ENCODE results near the gene NUP210. TPM values are rescaled to one million over a fixed set of nuclear protein-coding genes. Genes with fewer than 3 reads are reported as not detected.

NUP210 gene
- total RNA-seq, 1 donor = not detected

- no peak for DNase-seq (ENCODE audit: low read depth)
- no peak overlapping the region for H3K4me3 ChIP-seq (ENCODE audit: low read depth, low read length)
- no peak for TF ChIP-seq CTCF (IDR thresholded peaks at IDR 0.05; ENCODE audit: insufficient read depth, low read depth, low read length)
Observed at GRCh38 chr3:13420831-13421765, 976 bp upstream of the NUP210 start.

GRCh38 chr3:13419505-13420044 is 547 bp downstream of the NUP210 start:
- TF ChIP-seq CTCF (IDR thresholded peaks at IDR 0.05; ENCODE audit: insufficient read depth, low read depth, low read length) = no peak
- no peak overlapping the region for H3K4me3 ChIP-seq (ENCODE audit: low read depth, low read length)
- no peak for DNase-seq (ENCODE audit: low read depth)

DNA sequence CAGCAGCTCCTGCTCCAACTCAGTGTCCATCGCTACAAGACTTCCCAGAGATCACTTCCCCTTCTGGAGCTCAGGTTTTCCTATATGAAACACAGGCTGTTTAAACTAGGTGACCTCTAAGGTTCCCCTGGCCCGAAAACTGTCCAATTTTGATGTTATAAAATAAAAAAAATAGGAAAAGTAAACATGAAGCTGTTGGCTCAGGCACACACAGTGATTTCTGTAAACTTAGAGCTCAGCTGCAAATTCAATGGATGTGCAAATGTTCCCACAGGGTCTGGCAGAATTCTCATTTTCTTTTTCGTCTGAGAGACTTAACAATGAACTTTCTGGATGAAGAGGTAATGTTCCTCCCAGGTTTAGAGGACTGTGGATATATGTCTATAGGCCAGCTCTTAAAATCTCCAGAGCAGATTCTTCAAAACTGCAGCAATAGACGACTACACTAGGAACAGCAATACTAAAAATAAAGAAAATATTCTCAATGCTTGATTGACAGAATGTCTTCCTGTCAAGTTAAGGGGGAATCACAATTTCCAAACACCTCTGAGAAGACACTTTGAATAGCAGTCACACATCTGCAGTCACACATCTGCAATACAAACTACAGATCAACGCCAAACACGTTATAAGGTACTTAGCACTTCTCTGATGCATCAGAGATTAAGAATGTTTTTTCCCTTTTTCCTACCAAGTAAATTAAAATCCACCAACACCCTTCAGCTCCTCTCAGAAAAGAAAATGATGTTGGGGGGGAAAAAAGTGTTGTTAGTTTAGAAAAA is 2.8 kb downstream of the NUP210 start:
- DNase-seq (ENCODE audit: low read depth) = no peak
- H3K4me3 ChIP-seq (ENCODE audit: low read depth, low read length) = no peak overlapping the region
- no peak for TF ChIP-seq CTCF (IDR thresholded peaks at IDR 0.05; ENCODE audit: insufficient read depth, low read depth, low read length)

DNA sequence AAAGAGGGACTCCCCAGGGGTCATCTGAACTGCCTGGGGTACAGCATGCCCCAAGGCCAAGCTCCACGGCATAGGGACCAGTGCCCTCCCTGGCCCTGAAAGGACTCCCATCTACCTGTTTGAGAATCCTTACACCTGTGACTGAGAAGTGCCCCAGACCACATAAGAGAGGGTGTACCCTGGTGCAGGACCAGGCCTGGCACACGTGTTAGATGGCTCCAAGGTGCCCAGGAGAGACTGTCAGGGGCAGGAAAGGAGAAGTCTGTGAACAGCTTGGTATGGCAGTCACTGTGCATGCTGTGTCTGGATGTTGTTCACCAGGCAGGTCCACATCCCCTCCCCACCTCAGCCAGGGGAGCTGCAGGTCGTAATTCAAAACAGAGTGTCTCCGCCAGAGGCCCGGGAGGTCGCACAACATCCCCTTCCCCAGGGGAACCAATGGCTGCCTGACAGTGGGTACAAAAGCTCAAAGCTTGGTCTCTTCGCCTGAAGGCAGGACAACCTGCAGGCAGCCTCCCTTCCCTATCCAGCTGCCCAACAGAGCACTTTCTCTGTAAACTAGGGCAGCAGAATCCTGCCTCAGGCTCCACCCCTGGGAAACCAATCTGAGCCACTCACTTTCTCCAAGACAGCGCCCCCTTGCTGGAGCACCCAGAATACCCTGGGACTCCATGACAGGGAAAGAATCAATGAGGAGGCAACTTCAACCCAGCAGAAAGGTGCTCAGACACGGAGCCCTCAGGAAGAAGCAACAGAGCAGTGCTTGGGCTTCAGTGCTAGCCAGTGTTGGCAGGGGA is 3.9 kb downstream of the NUP210 start:
- no peak for DNase-seq (ENCODE audit: low read depth)
- TF ChIP-seq CTCF (IDR thresholded peaks at IDR 0.05; ENCODE audit: insufficient read depth, low read depth, low read length) = peak; percentile 6
- H3K4me3 ChIP-seq (ENCODE audit: low read depth, low read length) = no peak overlapping the region

DNA sequence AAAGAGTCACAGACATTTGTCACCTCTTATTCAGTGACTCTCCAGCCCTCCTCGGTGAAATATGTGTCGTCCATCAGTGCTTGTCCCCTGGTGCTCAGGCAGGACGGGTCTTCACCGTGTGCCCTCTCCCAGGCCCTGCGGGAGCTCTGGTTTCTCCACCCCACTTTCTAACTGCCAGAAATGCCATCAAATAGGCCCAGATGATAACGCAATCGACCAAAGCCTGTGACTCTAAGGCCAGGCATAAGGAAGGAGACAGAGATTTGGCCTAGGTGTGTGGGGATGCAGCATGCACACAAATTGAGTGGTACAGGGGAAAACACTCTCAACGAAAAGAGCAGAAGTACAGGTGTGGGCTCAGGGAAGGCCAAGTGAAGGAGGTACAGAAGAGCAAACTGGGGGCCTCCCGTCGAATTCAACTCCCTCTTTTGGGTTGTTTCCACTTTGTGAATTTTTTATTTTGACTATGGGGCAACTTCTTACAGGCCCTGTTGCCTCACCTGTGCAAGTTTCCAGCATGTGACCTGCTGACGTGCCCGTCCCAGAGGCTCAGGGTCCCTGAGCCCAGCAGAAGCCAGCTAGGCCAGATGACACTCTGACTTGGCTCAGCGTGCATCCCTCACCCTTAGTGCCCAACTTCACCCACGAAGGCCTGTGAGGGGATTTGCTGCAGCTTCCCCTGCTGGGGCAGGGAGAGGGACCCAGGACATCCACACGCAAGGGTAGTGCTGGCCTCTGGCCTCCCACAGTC is 4.7 kb downstream of the NUP210 start:
- TF ChIP-seq CTCF (IDR thresholded peaks at IDR 0.05; ENCODE audit: insufficient read depth, low read depth, low read length) = no peak
- DNase-seq (ENCODE audit: low read depth) = no peak
- H3K4me3 ChIP-seq (ENCODE audit: low read depth, low read length) = no peak overlapping the region
